ENCODE results near the gene SAA2. TPM values are rescaled to one million over a fixed set of nuclear protein-coding genes. Genes with fewer than 3 reads are reported as not detected.

Gene SAA2
- total RNA-seq: 0.99 TPM

GRCh38 chr11:18248561-18248960 lies at the start of gene SAA2:
Gene SAA2, minus strand, starts transcription at chr11:18248668. Its CDS starts 657 bp downstream, at chr11:18248011.

GRCh38 chr11:18265949-18266348 lies 17.5 kb upstream of the SAA2 start, which contains the start of gene SAA1:
Gene SAA1, plus strand, starts transcription at chr11:18266264. Its CDS starts 624 bp downstream, at chr11:18266888.

GRCh38 chr11:18236664-18237356 lies 11.7 kb downstream of the SAA2 start, which contains the start of gene SAA4:
Gene SAA4, minus strand, starts transcription at chr11:18236802. Its CDS starts 876 bp downstream, at chr11:18235926.

Other genes with a start within 250 kb of the SAA2 start
- 22.2 TPM for gene SERGEF, start 235.6 kb downstream of the SAA2 start, total RNA-seq
- gene TPH1, start 202.4 kb downstream of the SAA2 start, total RNA-seq: 4.3 TPM
- 24.8 TPM for gene SAAL1, start 142.6 kb downstream of the SAA2 start, total RNA-seq
- gene MRGPRX3, start 116.1 kb downstream of the SAA2 start, total RNA-seq: not detected
- not detected for gene MRGPRX4, start 75.8 kb downstream of the SAA2 start, total RNA-seq
- not detected for gene SAA4, start 11.9 kb downstream of the SAA2 start, total RNA-seq
- not detected for gene SAA1, start 17.6 kb upstream of the SAA2 start, total RNA-seq
- gene HPS5, start 73.5 kb upstream of the SAA2 start, total RNA-seq: 43.2 TPM
- 94.6 TPM for gene GTF2H1, start 73.9 kb upstream of the SAA2 start, total RNA-seq
- 507 TPM for gene LDHA, start 145.9 kb upstream of the SAA2 start, total RNA-seq
- not detected for gene LDHC, start 163.7 kb upstream of the SAA2 start, total RNA-seq
- not detected for gene LDHAL6A, start 207.2 kb upstream of the SAA2 start, total RNA-seq

All from camera-type eye (tissue), 1 donor.